OCI-LY1 (cell line): ENCODE results near the gene RAPGEF5.

Experiments used
- H2AFZ ChIP-seq: fragments of 200-600 bp; sonication (generic), shearing (Covaris generic); 2 replicates; pipeline ENCODE4 v1.6.0; 2014; ENCODE audit warnings: antibody characterized with exemption, mild to moderate bottlenecking, low read length
- H3F3A ChIP-seq: fragments of 200-600 bp; sonication (generic), shearing (Covaris generic); 2 replicates; pipeline ENCODE4 v1.6.0; 2014; ENCODE audit warnings: mild to moderate bottlenecking, antibody characterized with exemption, low read length, moderate library complexity; ENCODE audit not compliant: insufficient read depth
- H3K27ac ChIP-seq: fragments of 200-600 bp; sonication (generic); 2 replicates; pipeline ENCODE4 v1.5.1; 2014; ENCODE audit warnings: low read length, mixed run types, mild to moderate bottlenecking, low read depth; ENCODE audit not compliant: poor library complexity, severe bottlenecking
- H3K27me3 ChIP-seq: fragments of 200-600 bp; sonication (generic); 2 replicates; pipeline ENCODE4 v1.6.0; 2014; ENCODE audit warnings: antibody characterized with exemption, mild to moderate bottlenecking, low read length, moderate library complexity; ENCODE audit not compliant: insufficient read depth
- H3K36me3 ChIP-seq: fragments of 200-600 bp; sonication (generic); 2 replicates; pipeline ENCODE4 v1.6.1; 2014; ENCODE audit warnings: mild to moderate bottlenecking, antibody characterized with exemption, low read length, moderate library complexity, mixed read lengths; ENCODE audit not compliant: insufficient read depth
- H3K4me1 ChIP-seq: fragments of 200-600 bp; sonication (generic); 2 replicates; pipeline ENCODE4 v1.5.1; 2014; ENCODE audit warnings: mild to moderate bottlenecking, low read length, moderate library complexity; ENCODE audit not compliant: insufficient read depth, severe bottlenecking
- H3K4me2 ChIP-seq: fragments of 200-600 bp; sonication (generic), shearing (Covaris generic); 2 replicates; pipeline ENCODE4 v1.6.1; 2014; ENCODE audit warnings: low read length
- H3K4me3 ChIP-seq: fragments of 200-600 bp; sonication (generic); 2 replicates; pipeline ENCODE4 v1.5.1; 2014; ENCODE audit warnings: low read length, low read depth, mild to moderate bottlenecking, mixed read lengths; ENCODE audit not compliant: poor library complexity, severe bottlenecking
- H3K79me2 ChIP-seq: fragments of 200-600 bp; shearing (Covaris generic); 2 replicates; pipeline ENCODE4 v1.6.1; 2016; ENCODE audit warnings: mixed run types, low read length, mixed read lengths; ENCODE audit not compliant: insufficient read depth
- H3K9ac ChIP-seq: fragments of 200-600 bp; sonication (generic), shearing (Covaris generic); 2 replicates; pipeline ENCODE4 v1.6.1; 2014; ENCODE audit warnings: mild to moderate bottlenecking, low read length, mixed read lengths
- H3K9me2 ChIP-seq: fragments of 200-600 bp; sonication (generic), shearing (Covaris generic); 2 replicates; pipeline ENCODE4 v1.6.1; 2014; ENCODE audit warnings: low read depth, mild to moderate bottlenecking, low read length, mixed read lengths
- H3K9me3 ChIP-seq: fragments of 200-600 bp; shearing (Covaris generic); 2 replicates; pipeline ENCODE4 v1.6.1; 2014; ENCODE audit warnings: low read length, mixed read lengths
- H4K20me1 ChIP-seq: fragments of 200-600 bp; sonication (generic), shearing (Covaris generic); 2 replicates; pipeline ENCODE4 v1.6.0; 2016; ENCODE audit warnings: mild to moderate bottlenecking, low read length; ENCODE audit not compliant: insufficient read depth
- EZH2 ChIP-seq: fragments of 200-600 bp; sonication (generic), shearing (Covaris generic); IDR thresholded peaks from 2 replicates; pipeline ENCODE4 v1.8.0; 2017; ENCODE audit warnings: borderline replicate concordance, mixed run types, mild to moderate bottlenecking, antibody characterized with exemption, low read length, moderate library complexity, mixed read lengths
- TF ChIP-seq, protein P1 (sequence below): fragments of 200-600 bp; sonication (generic), shearing (Covaris generic); IDR thresholded peaks from 2 replicates; pipeline ENCODE4 v1.5.1; 2017; ENCODE audit warnings: mild to moderate bottlenecking, antibody characterized with exemption, low read length, moderate library complexity, mixed read lengths

Gene RAPGEF5

DNA sequence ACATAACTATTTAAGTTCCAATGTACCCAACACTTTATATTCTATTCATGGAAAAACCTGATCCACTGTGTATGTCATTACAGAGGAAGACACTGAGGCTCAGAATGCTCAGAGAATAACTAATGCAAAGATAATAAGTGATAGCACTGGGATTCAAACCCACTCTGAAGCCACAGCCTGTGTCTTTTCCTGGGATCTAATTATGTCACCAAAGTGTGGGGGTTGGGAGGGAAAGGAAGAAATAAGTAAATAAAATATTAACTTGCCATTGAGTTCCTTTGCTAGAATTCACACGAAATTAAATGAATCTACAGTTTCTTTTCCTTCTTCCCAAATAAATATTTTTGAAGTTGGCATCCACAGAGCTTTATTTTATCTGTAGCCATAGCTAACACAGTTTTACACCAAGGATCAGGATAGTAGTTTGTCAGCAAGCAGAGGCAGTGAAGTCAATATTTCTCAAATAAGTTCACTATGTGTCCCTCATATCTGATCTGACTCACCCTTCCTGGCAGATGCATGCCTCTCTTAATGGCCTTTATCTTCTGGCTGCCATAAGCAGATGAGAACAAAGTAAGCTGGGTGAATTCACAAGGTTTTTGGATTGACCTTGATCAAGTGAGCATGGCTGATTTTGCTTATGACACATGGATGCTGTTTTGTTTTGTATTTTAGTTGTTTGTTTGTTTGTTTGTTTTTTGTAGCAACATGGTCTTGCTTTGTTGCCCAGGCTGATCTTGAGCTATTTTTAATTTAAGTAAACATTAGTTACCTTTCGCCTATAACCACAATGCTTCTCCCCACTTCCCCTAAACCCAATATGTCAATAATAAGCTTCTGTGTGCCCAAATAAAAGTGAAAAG, 6.3 kb downstream of the RAPGEF5 start:
- Histone ChIP-seq H3K27me3 (no peaks in the 10 kb centered on the region), H3K9ac (no peak overlapping the region), H4K20me1 (no peaks in the 10 kb centered on the region), H3K36me3 (peaks cover 40% of the 10 kb centered on the region), H3F3A (no peaks in the 10 kb centered on the region), H3K79me2 (peaks cover 98% of the 10 kb centered on the region), H3K4me1 (peaks cover 65% of the 10 kb centered on the region), H3K9me3 (peaks cover 9% of the 10 kb centered on the region; the same call in 1 of the 2 replicates), H2AFZ (no peak overlapping the region), H3K27ac (peak overlapping the region; percentile 10), H3K4me3 (no peak overlapping the region), H3K9me2 (no peaks in the 10 kb centered on the region), H3K4me2 (peak overlapping the region; percentile 32)
- TF ChIP-seq EZH2: no peak

DNA sequence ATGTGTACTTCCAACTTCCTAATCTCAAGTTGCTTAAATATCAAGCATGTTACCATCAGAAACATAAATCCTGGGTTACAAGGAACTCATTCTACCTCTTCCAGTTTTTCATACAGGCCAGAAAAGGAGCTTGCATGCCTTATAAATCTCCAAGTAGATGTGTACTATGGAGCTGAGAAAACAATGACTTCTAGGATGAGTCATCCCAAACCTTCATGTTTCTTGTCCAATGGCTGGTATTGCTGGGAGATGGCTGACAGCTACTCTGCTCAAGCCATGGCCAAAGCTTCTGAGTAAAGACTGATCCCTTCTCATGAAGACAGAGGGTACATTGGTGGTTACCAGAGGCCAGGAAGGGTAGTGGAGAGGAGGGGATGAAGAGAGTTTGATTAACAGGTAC, 8.6 kb downstream of the RAPGEF5 start:
- Histone ChIP-seq H3K9me3 (0 out of 2 replicates have a peak, but pooled peaks cover 3% of the 10 kb centered on the region), H3K4me3 (no peak overlapping the region), H4K20me1 (no peaks in the 10 kb centered on the region), H3K4me2 (no peak overlapping the region), H3K36me3 (peaks cover 35% of the 10 kb centered on the region), H3K27ac (no peak overlapping the region), H3F3A (no peaks in the 10 kb centered on the region), H3K79me2 (peaks cover 98% of the 10 kb centered on the region), H3K9me2 (no peaks in the 10 kb centered on the region), H3K9ac (no peak overlapping the region), H3K4me1 (peaks cover 65% of the 10 kb centered on the region), H2AFZ (no peak overlapping the region), H3K27me3 (no peaks in the 10 kb centered on the region)
- no peak for TF ChIP-seq EZH2
- TF ChIP-seq, protein P1, sequence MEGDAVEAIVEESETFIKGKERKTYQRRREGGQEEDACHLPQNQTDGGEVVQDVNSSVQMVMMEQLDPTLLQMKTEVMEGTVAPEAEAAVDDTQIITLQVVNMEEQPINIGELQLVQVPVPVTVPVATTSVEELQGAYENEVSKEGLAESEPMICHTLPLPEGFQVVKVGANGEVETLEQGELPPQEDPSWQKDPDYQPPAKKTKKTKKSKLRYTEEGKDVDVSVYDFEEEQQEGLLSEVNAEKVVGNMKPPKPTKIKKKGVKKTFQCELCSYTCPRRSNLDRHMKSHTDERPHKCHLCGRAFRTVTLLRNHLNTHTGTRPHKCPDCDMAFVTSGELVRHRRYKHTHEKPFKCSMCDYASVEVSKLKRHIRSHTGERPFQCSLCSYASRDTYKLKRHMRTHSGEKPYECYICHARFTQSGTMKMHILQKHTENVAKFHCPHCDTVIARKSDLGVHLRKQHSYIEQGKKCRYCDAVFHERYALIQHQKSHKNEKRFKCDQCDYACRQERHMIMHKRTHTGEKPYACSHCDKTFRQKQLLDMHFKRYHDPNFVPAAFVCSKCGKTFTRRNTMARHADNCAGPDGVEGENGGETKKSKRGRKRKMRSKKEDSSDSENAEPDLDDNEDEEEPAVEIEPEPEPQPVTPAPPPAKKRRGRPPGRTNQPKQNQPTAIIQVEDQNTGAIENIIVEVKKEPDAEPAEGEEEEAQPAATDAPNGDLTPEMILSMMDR: no peak

DNA sequence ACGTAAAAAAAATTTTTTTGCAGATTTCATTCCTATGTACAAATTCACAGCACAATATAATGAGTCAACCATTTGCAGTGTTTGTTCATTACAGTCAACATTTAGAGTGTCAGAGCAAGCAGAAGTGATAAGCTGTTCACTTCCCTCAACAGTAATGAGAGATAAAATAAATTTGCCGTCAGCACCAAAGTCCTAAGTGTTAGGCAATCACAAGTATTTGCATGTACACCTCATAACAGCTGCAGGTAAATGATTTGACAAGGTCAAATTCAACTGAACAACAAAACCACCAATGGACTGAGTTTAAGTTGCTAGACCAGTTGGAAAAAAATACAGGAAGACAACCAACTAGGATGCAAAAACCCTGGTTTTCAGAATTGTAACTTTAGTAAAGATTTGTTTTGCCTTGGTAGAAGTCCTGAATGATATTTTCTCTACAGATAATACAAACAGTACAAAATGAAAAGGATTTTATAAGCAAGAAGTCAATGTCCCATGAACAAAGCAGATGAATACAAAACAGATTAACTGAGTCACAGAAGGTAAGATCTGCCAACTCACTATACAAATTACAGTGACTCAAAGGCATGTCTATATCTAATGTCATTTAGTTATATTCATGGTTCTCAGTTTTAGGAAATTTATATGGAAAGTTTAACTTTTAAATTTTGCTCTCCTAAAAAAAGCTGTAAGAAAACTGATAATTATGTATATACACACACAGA, 10.4 kb downstream of the RAPGEF5 start:
- Histone ChIP-seq H3K36me3 (peaks cover 38% of the 10 kb centered on the region), H3K4me3 (no peak overlapping the region), H3K9me2 (no peaks in the 10 kb centered on the region), H3K4me2 (no peak overlapping the region), H3K4me1 (peaks cover 51% of the 10 kb centered on the region), H3K9me3 (no peaks in the 10 kb centered on the region), H3K27me3 (no peaks in the 10 kb centered on the region), H4K20me1 (no peaks in the 10 kb centered on the region), H2AFZ (no peak overlapping the region), H3K9ac (no peak overlapping the region), H3K79me2 (peaks cover 87% of the 10 kb centered on the region), H3K27ac (no peak overlapping the region), H3F3A (no peaks in the 10 kb centered on the region)
- no peak for TF ChIP-seq EZH2
- TF ChIP-seq, protein P1: no peak
